Stomach (tissue), 4 donors: ENCODE data around the gene EIF6.

Source experiments
- EP300 ChIP-seq: sonication (generic); formaldehyde crosslinking; IDR thresholded peaks from one replicate; pipeline ENCODE4 v1.6.1; 2017; ENCODE audit warnings: antibody characterized with exemption
- TF ChIP-seq, protein P1 (sequence below), 7 experiments: fragments of 450-650 bp in 4 of 7; fragments of 200-600 bp in 3 of 7; sonication (generic) in 3 of 7; IDR thresholded peaks; one replicate each; pipeline ENCODE4 v1.5.1; 2016 to 2019; ENCODE audit warnings: antibody characterized with exemption in 7 of 7, control low read depth in 2 of 7, mild to moderate bottlenecking in 1 of 7

DNA sequence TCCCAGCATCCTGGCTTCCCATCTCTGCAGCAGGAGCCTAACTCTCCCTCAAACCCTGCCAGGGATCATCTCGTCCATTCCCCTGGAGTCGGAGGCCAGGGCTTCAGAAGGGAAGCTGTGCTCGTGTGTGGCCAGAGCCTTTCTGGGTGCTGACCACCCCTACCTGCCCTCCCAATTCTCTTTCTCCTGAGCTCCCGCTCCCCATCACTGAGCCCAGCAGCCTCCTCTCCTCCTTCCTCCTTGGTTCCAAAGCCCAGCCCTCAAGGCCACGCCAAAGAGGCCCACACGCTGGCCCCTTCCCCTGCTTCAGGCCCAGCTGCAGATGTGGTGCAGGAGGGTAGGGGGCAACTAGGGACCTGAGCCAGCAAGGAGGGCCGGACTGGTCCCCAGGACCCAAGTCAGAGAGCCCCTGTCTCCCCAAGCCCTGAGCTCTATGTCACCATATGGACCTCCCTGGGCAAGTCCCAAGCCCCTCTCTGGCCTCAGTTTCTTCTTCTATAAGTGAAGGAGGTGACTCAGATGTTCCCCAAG is 6.4 kb upstream of the EIF6 start:
- TF ChIP-seq, protein P1, sequence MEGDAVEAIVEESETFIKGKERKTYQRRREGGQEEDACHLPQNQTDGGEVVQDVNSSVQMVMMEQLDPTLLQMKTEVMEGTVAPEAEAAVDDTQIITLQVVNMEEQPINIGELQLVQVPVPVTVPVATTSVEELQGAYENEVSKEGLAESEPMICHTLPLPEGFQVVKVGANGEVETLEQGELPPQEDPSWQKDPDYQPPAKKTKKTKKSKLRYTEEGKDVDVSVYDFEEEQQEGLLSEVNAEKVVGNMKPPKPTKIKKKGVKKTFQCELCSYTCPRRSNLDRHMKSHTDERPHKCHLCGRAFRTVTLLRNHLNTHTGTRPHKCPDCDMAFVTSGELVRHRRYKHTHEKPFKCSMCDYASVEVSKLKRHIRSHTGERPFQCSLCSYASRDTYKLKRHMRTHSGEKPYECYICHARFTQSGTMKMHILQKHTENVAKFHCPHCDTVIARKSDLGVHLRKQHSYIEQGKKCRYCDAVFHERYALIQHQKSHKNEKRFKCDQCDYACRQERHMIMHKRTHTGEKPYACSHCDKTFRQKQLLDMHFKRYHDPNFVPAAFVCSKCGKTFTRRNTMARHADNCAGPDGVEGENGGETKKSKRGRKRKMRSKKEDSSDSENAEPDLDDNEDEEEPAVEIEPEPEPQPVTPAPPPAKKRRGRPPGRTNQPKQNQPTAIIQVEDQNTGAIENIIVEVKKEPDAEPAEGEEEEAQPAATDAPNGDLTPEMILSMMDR (IDR thresholded peaks at IDR 0.05) = no peak
- TF ChIP-seq EP300 = no peak
